Stimulated activated CD8-positive, alpha-beta memory T cell treated with anti-CD3 and anti-CD28 coated beads, Interleukin-7, amount 100 ng/mL, for 4 hours (primary cell): ENCODE data around the gene NECAB3.

Experiments used
- DNase-seq, 2 donors: peaks; one replicate each; pipeline ENCODE4 v3.0.0-alpha.2; 2020; ENCODE audit warnings: low read depth in 2 of 2

Gene NECAB3

GRCh38 chr20:33621717-33622400 is 52.4 kb downstream of the NECAB3 start:
- no peak for DNase-seq

DNA sequence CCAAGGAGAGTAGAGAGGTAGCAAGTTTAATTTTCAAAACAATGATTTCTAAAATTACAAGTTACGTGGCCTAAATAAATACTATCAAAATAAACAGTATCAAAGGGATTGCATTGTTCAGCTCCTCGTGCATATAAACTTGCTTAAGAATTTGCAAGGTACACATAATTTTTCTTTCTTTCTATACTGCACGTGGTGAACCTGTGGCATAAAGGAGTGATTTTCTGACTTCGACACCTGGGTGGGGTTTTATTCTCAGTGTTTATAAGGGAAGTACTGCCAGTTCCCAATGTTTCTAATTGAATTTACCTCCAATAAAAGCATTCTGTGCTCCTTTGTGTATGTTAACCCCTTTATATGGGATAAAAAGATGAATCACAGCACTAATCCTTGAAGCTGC is 62.2 kb downstream of the NECAB3 start:
- no peak for DNase-seq

DNA sequence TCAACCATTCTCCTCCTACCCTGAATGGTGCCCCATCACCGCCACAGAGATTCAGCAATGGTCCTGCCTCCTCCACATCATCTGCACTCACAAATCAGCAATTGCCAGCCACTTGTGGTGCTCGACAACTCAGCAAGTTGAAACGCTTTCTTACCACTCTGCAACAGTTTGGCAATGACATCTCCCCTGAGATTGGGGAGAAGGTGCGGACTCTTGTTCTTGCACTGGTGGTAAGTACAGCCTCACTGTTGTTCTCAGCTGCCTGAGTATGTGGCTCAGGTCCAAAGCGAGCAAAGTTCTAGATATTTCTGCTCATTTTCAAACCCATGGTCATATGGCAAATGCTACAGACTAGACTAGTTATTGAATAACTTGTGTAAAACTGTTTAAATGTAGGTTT is 63.1 kb downstream of the NECAB3 start:
- no peak for DNase-seq

DNA sequence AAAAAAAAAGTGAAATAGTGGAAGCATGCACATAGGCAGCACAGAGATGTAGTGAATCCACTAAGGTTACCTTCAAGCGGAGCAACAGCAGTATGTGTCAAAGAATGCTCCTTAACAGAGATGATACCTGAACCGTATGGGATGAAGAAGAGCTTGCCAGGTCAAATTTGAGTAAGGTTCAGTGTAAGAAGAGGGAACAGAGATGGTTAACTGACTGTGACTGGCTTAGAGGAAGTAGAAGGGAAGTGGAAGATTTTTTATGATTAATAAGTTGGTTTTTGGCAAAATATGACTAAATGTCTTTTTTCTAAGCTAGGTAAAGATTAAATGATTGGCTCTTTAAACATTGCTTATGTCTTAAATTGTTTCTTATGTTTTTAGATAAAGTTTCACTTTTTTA is 64.7 kb downstream of the NECAB3 start:
- no peak for DNase-seq
